HCT116 (cell line): ENCODE measurements around the gene PAK1IP1. TPM values are rescaled to one million over a fixed set of nuclear protein-coding genes. Genes with fewer than 3 reads are reported as not detected.

Source experiments
- ATAC-seq: fragments of 200-7000 bp; cut with Tn5 transposase; 2 replicates; pipeline ENCODE4 v1.9.1; 2020; ENCODE audit warnings: mild to moderate bottlenecking, moderate library complexity
- BruUV-seq: library from RNA; stranded (reverse); fragments of 400-500 nt; replicated peaks from 2 replicates; lab custom pipeline; 2021; lab: Mats Ljungman, UMichigan
- CTCF ChIA-PET: fragments of 300-600 bp; sonication (Branson Sonifier 250); formaldehyde crosslinking; loops from one replicate; lab custom pipeline; 2021; ENCODE audit warnings: antibody characterized with exemption; lab: Charles Lee
- POLR2A ChIA-PET: fragments of 300-600, 350-600 bp; sonication (Branson Sonifier 250); formaldehyde crosslinking; loops from one replicate; lab custom pipeline; 2021; ENCODE audit warnings: antibody characterized with exemption; lab: Charles Lee
- RAD21 ChIA-PET, 2 experiments: fragments of 300-600 bp; sonication (Branson Sonifier 250); formaldehyde crosslinking; loops; one replicate each; lab custom pipeline; 2023; ENCODE audit warnings: low total read pairs in 2 of 2; ENCODE audit not compliant: uncharacterized antibody in 2 of 2, unreplicated experiment in 2 of 2, low non-redundant PET in 1 of 2; lab: Charles Lee
- DNase-seq: peaks from one replicate; pipeline ENCODE4 v3.0.0-alpha.2; 2010; ENCODE audit warnings: low read depth, low spot score
- H2AFZ ChIP-seq: fragments of 200-600 bp; shearing (Covaris generic), sonication (generic); 2 replicates; pipeline ENCODE4 v1.6.1; 2017; ENCODE audit warnings: low read depth, mixed run types, mixed read lengths, antibody characterized with exemption, low read length; ENCODE audit not compliant: poor library complexity, severe bottlenecking
- H3K27ac ChIP-seq: 2 replicates; pipeline ENCODE4 v1.5.1; 2012; ENCODE audit warnings: low read depth, low read length
- H3K27me3 ChIP-seq: fragments of 200-600 bp; sonication (generic); 2 replicates; pipeline ENCODE4 v1.6.1; 2016; ENCODE audit warnings: mixed run types, low read length, mixed read lengths; ENCODE audit not compliant: insufficient read depth
- H3K36me3 ChIP-seq, 2 experiments: fragments of 200-500 bp in 1 of 2; fragments of 200-600 bp in 1 of 2; sonication (Bioruptor generic) in 1 of 2; sonication (generic) in 1 of 2; 2 replicates each; pipeline versions ENCODE4 v1.5.1 to v1.6.1; 2014 to 2016; ENCODE audit warnings: low read length in 2 of 2, inconsistent platforms in 1 of 2, mixed read lengths in 1 of 2, mixed run types in 1 of 2; ENCODE audit not compliant: insufficient read depth in 2 of 2, control insufficient read depth in 1 of 2
- H3K4me1 ChIP-seq, 2 experiments: fragments of 200-600 bp in 1 of 2; sonication (generic) in 1 of 2; 2 replicates each; pipeline versions ENCODE4 v1.5.1 to v1.6.1; 2012 to 2017; ENCODE audit warnings: low read length in 2 of 2, inconsistent platforms in 1 of 2, mild to moderate bottlenecking in 1 of 2, mixed read lengths in 1 of 2, mixed run types in 1 of 2, moderate library complexity in 1 of 2; ENCODE audit not compliant: insufficient read depth in 2 of 2, control insufficient read depth in 1 of 2
- H3K4me2 ChIP-seq: fragments of 200-600 bp; sonication (generic); 2 replicates; pipeline ENCODE4 v1.6.1; 2017; ENCODE audit warnings: mixed run types, low read length, mixed read lengths
- H3K4me3 ChIP-seq, 2 experiments: fragments of 200-600 bp in 1 of 2; sonication (generic) in 1 of 2; replicated peaks in 1 of 2; 2 replicates each; pipeline ENCODE4 v1.5.1; 2011 to 2016; ENCODE audit warnings: low read length in 2 of 2, control low read depth in 1 of 2, low read depth in 1 of 2, mild to moderate bottlenecking in 1 of 2, mixed read lengths in 1 of 2, mixed run types in 1 of 2
- H3K79me2 ChIP-seq: fragments of 200-600 bp; sonication (generic); 2 replicates; pipeline ENCODE4 v1.6.1; 2017; ENCODE audit warnings: mild to moderate bottlenecking, mixed run types, low read length, moderate library complexity, mixed read lengths; ENCODE audit not compliant: insufficient read depth
- H3K9ac ChIP-seq: fragments of 200-600 bp; sonication (generic); 2 replicates; pipeline ENCODE4 v1.6.1; 2016; ENCODE audit warnings: low read length, mixed read lengths
- H3K9me2 ChIP-seq: fragments of 200-600 bp; sonication (generic), shearing (Covaris generic); 2 replicates; pipeline ENCODE4 v1.6.1; 2017; ENCODE audit warnings: mixed run types, mild to moderate bottlenecking, moderate library complexity; ENCODE audit not compliant: insufficient read depth
- H3K9me3 ChIP-seq, 2 experiments: fragments of 200-500 bp in 1 of 2; fragments of 200-600 bp in 1 of 2; sonication (Bioruptor generic) in 1 of 2; sonication (generic) in 1 of 2; 2 replicates each; pipeline ENCODE4 v1.6.1; 2014 to 2017; ENCODE audit warnings: low read length in 2 of 2, mixed read lengths in 2 of 2, inconsistent platforms in 1 of 2, low read depth in 1 of 2, mild to moderate bottlenecking in 1 of 2, mixed run types in 1 of 2, moderate library complexity in 1 of 2; ENCODE audit not compliant: control insufficient read depth in 1 of 2, insufficient read depth in 1 of 2
- H4K20me1 ChIP-seq: fragments of 200-600 bp; sonication (generic), shearing (Covaris generic); 2 replicates; pipeline ENCODE4 v1.6.1; 2017; ENCODE audit warnings: mixed run types, mild to moderate bottlenecking, moderate library complexity; ENCODE audit not compliant: insufficient read depth
- CEBPB ChIP-seq: IDR thresholded peaks from 2 replicates; pipeline ENCODE4 v1.6.1; 2012; ENCODE audit warnings: low read depth
- EZH2 ChIP-seq: fragments of 200-600 bp; sonication (generic); IDR thresholded peaks from 2 replicates; pipeline ENCODE4 v1.6.1; 2017; ENCODE audit warnings: antibody characterized with exemption, mixed run types
- EZH2phosphoT487 ChIP-seq: fragments of 200-600 bp; IDR thresholded peaks from 2 replicates; pipeline ENCODE4 v1.6.1; 2018; ENCODE audit warnings: antibody characterized with exemption, borderline replicate concordance
- FOSL1 ChIP-seq: IDR thresholded peaks from 2 replicates; pipeline ENCODE4 v1.6.1; 2012; ENCODE audit warnings: low read depth
- JUND ChIP-seq: IDR thresholded peaks from 2 replicates; pipeline ENCODE4 v1.6.1; 2012
- POLR2A ChIP-seq: IDR thresholded peaks from 2 replicates; pipeline ENCODE4 v1.7.0; 2011; ENCODE audit warnings: borderline replicate concordance; ENCODE audit not compliant: insufficient read depth, insufficient read length; ENCODE audit errors: extremely low read depth
- RAD21 ChIP-seq: IDR thresholded peaks from 2 replicates; pipeline ENCODE4 v1.6.1; 2012; ENCODE audit warnings: low read depth, mild to moderate bottlenecking
- SP1 ChIP-seq: IDR thresholded peaks from 2 replicates; pipeline ENCODE4 v1.6.1; 2012; ENCODE audit warnings: low read depth
- SRF ChIP-seq: IDR thresholded peaks from 2 replicates; pipeline ENCODE4 v1.6.1; 2012; ENCODE audit warnings: low read depth
- YY1 ChIP-seq: IDR thresholded peaks from 2 replicates; pipeline ENCODE4 v1.6.1; 2011; ENCODE audit warnings: low read length, low read depth, moderate library complexity, mild to moderate bottlenecking; ENCODE audit not compliant: insufficient replicate concordance; ENCODE audit errors: extremely low read depth
- ZNF274 ChIP-seq: fragments of 200-500 bp; sonication (Bioruptor generic); IDR thresholded peaks from 2 replicates; pipeline ENCODE4 v1.6.1; 2014; ENCODE audit warnings: mild to moderate bottlenecking, low read depth, low read length, inconsistent platforms
- intact Hi-C: fragments of 100-400 bp; cut with micrococcal nuclease; formaldehyde crosslinking; loops from 2 replicates; pipeline ENCODE4 v1.10.0; 2022
- total RNA-seq: library from RNA; stranded (reverse); gene quantifications from one replicate; pipeline ENCODE4 v1.2.1, GENCODE V29; 2021; ENCODE audit not compliant: unreplicated experiment
- TF ChIP-seq, protein P1 (sequence below): IDR thresholded peaks from 2 replicates; pipeline ENCODE4 v1.6.1; 2012
- TF ChIP-seq, protein P2 (sequence below), 3 experiments: fragments of 200-600 bp in 1 of 3; sonication (generic) in 1 of 3; IDR thresholded peaks in 2 of 3; conservative IDR thresholded peaks in 1 of 3; 2 replicates each; pipeline ENCODE4 v1.5.1; 2012 to 2017; ENCODE audit warnings: low read depth in 2 of 3, low read length in 2 of 3, antibody characterized with exemption in 1 of 3, borderline replicate concordance in 1 of 3, control low read depth in 1 of 3, mild to moderate bottlenecking in 1 of 3, mixed read lengths in 1 of 3, mixed run types in 1 of 3, moderate library complexity in 1 of 3; ENCODE audit not compliant: insufficient read depth in 1 of 3

PAK1IP1 gene
- total RNA-seq, 1 experiment from 2014 or later = 24.3 TPM

DNA sequence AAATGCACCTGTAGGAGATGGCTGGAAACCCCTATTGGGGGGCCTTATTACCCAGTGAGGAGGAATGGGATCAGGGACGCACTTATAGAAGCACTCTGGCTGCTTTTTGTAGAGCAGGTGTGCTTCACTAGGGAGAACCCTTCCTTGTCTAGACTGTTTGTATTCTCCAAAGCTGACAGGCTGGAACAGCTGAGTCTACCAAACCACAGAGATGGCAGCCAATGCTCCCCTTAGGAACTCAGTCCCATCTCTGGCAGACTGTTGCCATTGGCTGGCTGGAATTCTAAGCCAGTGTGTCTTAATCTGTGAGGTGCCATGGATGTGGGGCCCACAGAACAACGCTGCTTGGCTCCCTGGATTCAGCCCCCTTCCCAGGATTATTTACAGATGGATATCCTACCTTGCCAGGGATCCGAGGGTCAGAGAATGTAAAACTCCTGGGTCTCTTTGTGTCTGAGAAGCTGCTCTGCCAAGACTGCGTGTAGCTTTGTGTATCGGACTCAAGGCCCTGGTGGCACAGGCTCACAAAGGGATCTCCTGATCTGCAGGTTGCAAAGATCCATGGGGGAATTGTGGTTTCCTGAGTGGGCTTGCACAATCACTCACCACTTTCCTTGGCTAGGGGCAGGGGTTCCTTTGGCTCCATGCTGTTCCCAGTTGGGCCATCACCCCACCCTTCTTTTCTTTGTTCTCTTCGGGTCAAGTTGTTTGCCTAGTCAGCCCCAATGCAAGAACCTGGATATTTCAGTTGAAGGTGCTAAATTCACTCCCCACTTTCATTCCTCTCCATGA is 26.4 kb upstream of the PAK1IP1 start:
- Histone ChIP-seq H3K9me3 (no peaks in the 10 kb centered on the region), H3K4me2 (no peak overlapping the region), H3K27me3 (no peaks in the 10 kb centered on the region; the same call in 1 of the 2 replicates), H3K4me1 (no peaks in the 10 kb centered on the region), H2AFZ (no peak overlapping the region), H3K9me2 (no peaks in the 10 kb centered on the region), H3K27ac (no peak overlapping the region), H3K79me2 (no peaks in the 10 kb centered on the region), H3K9ac (no peak overlapping the region), H3K4me3 (no peak overlapping the region), H4K20me1 (no peaks in the 10 kb centered on the region), H3K36me3 (no peaks in the 10 kb centered on the region)
- ATAC-seq = no peak
- BruUV-seq = no TSS peak
- no peak for TF ChIP-seq SRF
- TF ChIP-seq YY1 = no peak
- TF ChIP-seq, protein P1, sequence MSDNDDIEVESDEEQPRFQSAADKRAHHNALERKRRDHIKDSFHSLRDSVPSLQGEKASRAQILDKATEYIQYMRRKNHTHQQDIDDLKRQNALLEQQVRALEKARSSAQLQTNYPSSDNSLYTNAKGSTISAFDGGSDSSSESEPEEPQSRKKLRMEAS = no peak
- TF ChIP-seq SP1 = no peak
- TF ChIP-seq, protein P2, sequence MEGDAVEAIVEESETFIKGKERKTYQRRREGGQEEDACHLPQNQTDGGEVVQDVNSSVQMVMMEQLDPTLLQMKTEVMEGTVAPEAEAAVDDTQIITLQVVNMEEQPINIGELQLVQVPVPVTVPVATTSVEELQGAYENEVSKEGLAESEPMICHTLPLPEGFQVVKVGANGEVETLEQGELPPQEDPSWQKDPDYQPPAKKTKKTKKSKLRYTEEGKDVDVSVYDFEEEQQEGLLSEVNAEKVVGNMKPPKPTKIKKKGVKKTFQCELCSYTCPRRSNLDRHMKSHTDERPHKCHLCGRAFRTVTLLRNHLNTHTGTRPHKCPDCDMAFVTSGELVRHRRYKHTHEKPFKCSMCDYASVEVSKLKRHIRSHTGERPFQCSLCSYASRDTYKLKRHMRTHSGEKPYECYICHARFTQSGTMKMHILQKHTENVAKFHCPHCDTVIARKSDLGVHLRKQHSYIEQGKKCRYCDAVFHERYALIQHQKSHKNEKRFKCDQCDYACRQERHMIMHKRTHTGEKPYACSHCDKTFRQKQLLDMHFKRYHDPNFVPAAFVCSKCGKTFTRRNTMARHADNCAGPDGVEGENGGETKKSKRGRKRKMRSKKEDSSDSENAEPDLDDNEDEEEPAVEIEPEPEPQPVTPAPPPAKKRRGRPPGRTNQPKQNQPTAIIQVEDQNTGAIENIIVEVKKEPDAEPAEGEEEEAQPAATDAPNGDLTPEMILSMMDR (IDR thresholded peaks at IDR 0.05 in 2 of 3, conservative IDR thresholded peaks at IDR 0.05 in 1 of 3; ENCODE audit: borderline replicate concordance in 1 of 3, insufficient read depth in 1 of 3, low read depth in 2 of 3, low read length in 2 of 3) = no peak
- no peak for TF ChIP-seq FOSL1
- no peak for TF ChIP-seq JUND
- TF ChIP-seq RAD21 = no peak
- no peak for TF ChIP-seq POLR2A
- no peak for TF ChIP-seq EZH2phosphoT487
- TF ChIP-seq CEBPB = no peak
- TF ChIP-seq ZNF274 = no peak
- TF ChIP-seq EZH2 = no peak
- ChIA-PET CTCF (no interaction called here), POLR2A (no interaction called here), RAD21 (no interaction called here)
- intact Hi-C loops = no loop called here
- no peak for DNase-seq
